Measurements from ENCODE around the gene SLC6A6.
A peak's percentile ranks its signal among the peaks of the same experiment; 100 is the strongest.

Gene SLC6A6

DNA sequence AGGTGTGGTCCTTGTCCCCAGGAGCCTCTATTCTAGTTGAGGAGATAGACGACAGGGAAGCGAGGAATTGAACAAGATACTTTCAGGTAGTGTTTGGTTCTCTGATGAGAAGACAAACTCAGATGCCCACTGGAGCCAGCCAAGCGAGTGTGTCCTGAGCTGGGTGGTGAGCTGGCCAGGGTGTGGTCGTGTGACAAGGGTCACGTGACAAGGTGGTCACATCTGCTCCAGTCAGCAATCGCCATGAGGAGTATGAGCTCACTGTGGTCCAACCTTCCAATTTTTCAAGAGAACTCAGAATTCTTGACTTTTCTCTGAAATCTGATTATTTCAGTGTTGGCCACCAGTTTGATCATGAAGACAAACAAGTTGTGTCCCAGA is 39.5 kb downstream of the SLC6A6 start:
- Histone ChIP-seq H3K4me3 (ENCODE audit: low read depth in 1 of 2, low read length in 2 of 2) (no peak overlapping the region), H3K4me1 (ENCODE audit: insufficient read depth, low read length) (no peaks in the 10 kb centered on the region), H3K27me3 (ENCODE audit: control insufficient read depth in 1 of 2, insufficient read depth in 2 of 2, low read length in 2 of 2) (no peaks in the 10 kb centered on the region), H3K27ac (ENCODE audit: low read depth, low read length) (no peak overlapping the region), H3K9me3 (ENCODE audit: low read length) (no peaks in the 10 kb centered on the region), H3K36me3 (ENCODE audit: insufficient read depth, low read length) (peaks cover 7% of the 10 kb centered on the region), H3K9ac (ENCODE audit: low read length) (no peak overlapping the region)

GRCh38 chr3:14444380-14444779 is 42.0 kb downstream of the SLC6A6 start:
- H3K4me1 ChIP-seq (ENCODE audit: insufficient read depth, low read length), result no peaks in the 10 kb centered on the region
- H3K9ac ChIP-seq (ENCODE audit: low read length), result no peak overlapping the region
- no peak overlapping the region for H3K4me3 ChIP-seq (ENCODE audit: low read depth in 1 of 2, low read length in 2 of 2)
- H3K9me3 ChIP-seq (ENCODE audit: low read length), result no peaks in the 10 kb centered on the region
- no peaks in the 10 kb centered on the region for H3K27me3 ChIP-seq (ENCODE audit: control insufficient read depth in 1 of 2, insufficient read depth in 2 of 2, low read length in 2 of 2)
- H3K27ac ChIP-seq (ENCODE audit: low read depth, low read length), result no peak overlapping the region
- H3K36me3 ChIP-seq (ENCODE audit: insufficient read depth, low read length), result peaks cover 17% of the 10 kb centered on the region

DNA sequence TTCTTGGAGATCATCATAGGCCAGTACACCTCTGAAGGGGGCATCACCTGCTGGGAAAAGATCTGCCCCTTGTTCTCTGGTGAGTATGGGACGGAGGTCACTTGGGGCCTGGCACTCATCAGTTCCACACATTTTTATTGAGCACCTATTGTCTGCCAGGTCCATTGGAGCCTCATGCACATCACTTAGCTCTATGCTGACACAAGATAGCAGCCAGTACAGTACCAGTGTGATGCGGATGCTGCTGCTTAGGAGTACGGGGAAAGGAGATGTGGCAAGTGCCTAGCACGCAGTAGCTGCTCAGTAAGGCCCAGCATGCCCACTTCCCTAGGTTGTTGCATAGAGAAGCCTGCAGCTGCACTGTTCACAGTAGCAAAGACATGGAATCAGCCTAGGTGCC is 43.4 kb downstream of the SLC6A6 start:
- H3K4me1 ChIP-seq (ENCODE audit: insufficient read depth, low read length), result no peaks in the 10 kb centered on the region
- no peak overlapping the region for H3K27ac ChIP-seq (ENCODE audit: low read depth, low read length)
- no peak overlapping the region for H3K4me3 ChIP-seq (ENCODE audit: low read depth in 1 of 2, low read length in 2 of 2)
- no peaks in the 10 kb centered on the region for H3K9me3 ChIP-seq (ENCODE audit: low read length)
- peaks cover 17% of the 10 kb centered on the region for H3K36me3 ChIP-seq (ENCODE audit: insufficient read depth, low read length)
- H3K9ac ChIP-seq (ENCODE audit: low read length), result no peak overlapping the region
- H3K27me3 ChIP-seq (ENCODE audit: control insufficient read depth in 1 of 2, insufficient read depth in 2 of 2, low read length in 2 of 2), result no peaks in the 10 kb centered on the region

- Histone ChIP-seq H3K4me1 (ENCODE audit: insufficient read depth, low read length) (peaks cover 6% of the 10 kb centered on the region), H3K9me3 (ENCODE audit: low read length) (no peaks in the 10 kb centered on the region), H3K4me3 (ENCODE audit: low read depth in 1 of 2, low read length in 2 of 2) (no peak overlapping the region), H3K36me3 (ENCODE audit: insufficient read depth, low read length) (peaks cover 17% of the 10 kb centered on the region), H3K27me3 (ENCODE audit: control insufficient read depth in 1 of 2, insufficient read depth in 2 of 2, low read length in 2 of 2) (no peaks in the 10 kb centered on the region), H3K27ac (ENCODE audit: low read depth, low read length) (no peak overlapping the region), H3K9ac (ENCODE audit: low read length) (no peak overlapping the region)
Measured at GRCh38 chr3:14446988-14447570, 44.7 kb downstream of the SLC6A6 start.

- Histone ChIP-seq H3K27me3 (ENCODE audit: control insufficient read depth in 1 of 2, insufficient read depth in 2 of 2, low read length in 2 of 2) (no peaks in the 10 kb centered on the region), H3K36me3 (ENCODE audit: insufficient read depth, low read length) (peaks cover 17% of the 10 kb centered on the region), H3K4me3 (ENCODE audit: low read depth in 1 of 2, low read length in 2 of 2) (no peak overlapping the region), H3K9me3 (ENCODE audit: low read length) (no peaks in the 10 kb centered on the region), H3K27ac (ENCODE audit: low read depth, low read length) (no peak overlapping the region), H3K4me1 (ENCODE audit: insufficient read depth, low read length) (peaks cover 14% of the 10 kb centered on the region), H3K9ac (ENCODE audit: low read length) (no peak overlapping the region)
Measured at GRCh38 chr3:14448063-14448462, 45.7 kb downstream of the SLC6A6 start.

DNA sequence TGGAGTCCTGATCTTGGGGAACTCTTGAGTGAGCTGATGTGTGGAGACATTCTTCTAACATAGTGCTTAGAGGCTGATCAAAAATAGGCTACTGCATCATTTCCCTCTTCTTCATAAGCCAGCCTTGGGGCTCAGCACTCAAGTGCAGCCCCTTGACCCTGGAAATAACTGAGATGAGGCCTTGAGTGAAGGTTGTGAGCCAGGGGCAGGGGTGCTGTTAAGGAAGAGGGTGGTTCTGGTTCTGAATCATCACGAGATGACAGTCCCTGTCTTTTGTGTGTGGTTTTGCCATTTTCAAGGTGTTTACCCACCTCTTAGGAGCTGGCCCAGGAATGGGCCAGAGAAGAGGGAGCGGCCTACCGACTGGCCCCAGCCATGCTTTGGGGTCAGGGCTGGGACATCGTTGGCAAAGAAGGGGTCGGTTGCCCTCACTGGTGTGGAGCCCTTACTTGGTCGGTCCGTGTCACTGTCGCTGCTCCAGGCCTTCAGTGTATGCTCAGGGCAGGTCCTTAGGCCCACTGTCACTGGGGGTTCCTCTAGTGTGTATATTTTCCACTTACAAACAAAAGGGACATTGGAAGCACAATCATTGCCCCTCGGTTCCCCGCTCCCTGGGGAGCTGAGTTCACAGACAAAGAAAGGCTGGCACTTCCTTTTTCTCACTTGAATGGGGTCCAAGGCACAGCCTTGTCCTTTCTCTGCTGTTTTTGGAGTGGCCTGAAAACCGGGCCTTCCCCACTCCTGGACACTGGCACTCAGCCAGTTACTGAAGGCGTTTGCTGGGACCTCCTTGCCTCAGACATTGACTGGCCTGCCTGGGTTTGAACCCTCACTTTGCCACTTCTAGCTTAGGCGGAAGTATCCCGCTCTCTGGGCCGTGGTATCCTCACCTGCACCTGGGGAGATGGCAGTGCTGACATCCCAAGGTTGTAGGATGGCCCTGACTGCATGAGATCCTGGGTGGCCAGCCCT is 46.6 kb downstream of the SLC6A6 start:
- H3K4me1 ChIP-seq (ENCODE audit: insufficient read depth, low read length), result peaks cover 24% of the 10 kb centered on the region
- no peak overlapping the region for H3K9ac ChIP-seq (ENCODE audit: low read length)
- H3K36me3 ChIP-seq (ENCODE audit: insufficient read depth, low read length), result peaks cover 17% of the 10 kb centered on the region
- no peak overlapping the region for H3K27ac ChIP-seq (ENCODE audit: low read depth, low read length)
- no peaks in the 10 kb centered on the region for H3K9me3 ChIP-seq (ENCODE audit: low read length)
- H3K27me3 ChIP-seq (ENCODE audit: control insufficient read depth in 1 of 2, insufficient read depth in 2 of 2, low read length in 2 of 2), result no peaks in the 10 kb centered on the region
- H3K4me3 ChIP-seq (ENCODE audit: low read depth in 1 of 2, low read length in 2 of 2), result no peak overlapping the region

GRCh38 chr3:14450506-14450905 is 48.1 kb downstream of the SLC6A6 start:
- peaks cover 17% of the 10 kb centered on the region for H3K36me3 ChIP-seq (ENCODE audit: insufficient read depth, low read length)
- no peak overlapping the region for H3K4me3 ChIP-seq (ENCODE audit: low read depth in 1 of 2, low read length in 2 of 2)
- H3K9ac ChIP-seq (ENCODE audit: low read length), result no peak overlapping the region
- H3K9me3 ChIP-seq (ENCODE audit: low read length), result no peaks in the 10 kb centered on the region
- H3K27me3 ChIP-seq (ENCODE audit: control insufficient read depth in 1 of 2, insufficient read depth in 2 of 2, low read length in 2 of 2), result no peaks in the 10 kb centered on the region
- H3K4me1 ChIP-seq (ENCODE audit: insufficient read depth, low read length), result peaks cover 38% of the 10 kb centered on the region
- H3K27ac ChIP-seq (ENCODE audit: low read depth, low read length), result no peak overlapping the region

- Histone ChIP-seq H3K9me3 (ENCODE audit: low read length) (no peaks in the 10 kb centered on the region), H3K27me3 (ENCODE audit: control insufficient read depth in 1 of 2, insufficient read depth in 2 of 2, low read length in 2 of 2) (no peaks in the 10 kb centered on the region), H3K36me3 (ENCODE audit: insufficient read depth, low read length) (peaks cover 13% of the 10 kb centered on the region), H3K4me1 (ENCODE audit: insufficient read depth, low read length) (peaks cover 40% of the 10 kb centered on the region), H3K4me3 (ENCODE audit: low read depth in 1 of 2, low read length in 2 of 2) (no peak overlapping the region), H3K27ac (ENCODE audit: low read depth, low read length) (no peak overlapping the region), H3K9ac (ENCODE audit: low read length) (no peak overlapping the region)
Measured at GRCh38 chr3:14450922-14451606, 48.7 kb downstream of the SLC6A6 start.

DNA sequence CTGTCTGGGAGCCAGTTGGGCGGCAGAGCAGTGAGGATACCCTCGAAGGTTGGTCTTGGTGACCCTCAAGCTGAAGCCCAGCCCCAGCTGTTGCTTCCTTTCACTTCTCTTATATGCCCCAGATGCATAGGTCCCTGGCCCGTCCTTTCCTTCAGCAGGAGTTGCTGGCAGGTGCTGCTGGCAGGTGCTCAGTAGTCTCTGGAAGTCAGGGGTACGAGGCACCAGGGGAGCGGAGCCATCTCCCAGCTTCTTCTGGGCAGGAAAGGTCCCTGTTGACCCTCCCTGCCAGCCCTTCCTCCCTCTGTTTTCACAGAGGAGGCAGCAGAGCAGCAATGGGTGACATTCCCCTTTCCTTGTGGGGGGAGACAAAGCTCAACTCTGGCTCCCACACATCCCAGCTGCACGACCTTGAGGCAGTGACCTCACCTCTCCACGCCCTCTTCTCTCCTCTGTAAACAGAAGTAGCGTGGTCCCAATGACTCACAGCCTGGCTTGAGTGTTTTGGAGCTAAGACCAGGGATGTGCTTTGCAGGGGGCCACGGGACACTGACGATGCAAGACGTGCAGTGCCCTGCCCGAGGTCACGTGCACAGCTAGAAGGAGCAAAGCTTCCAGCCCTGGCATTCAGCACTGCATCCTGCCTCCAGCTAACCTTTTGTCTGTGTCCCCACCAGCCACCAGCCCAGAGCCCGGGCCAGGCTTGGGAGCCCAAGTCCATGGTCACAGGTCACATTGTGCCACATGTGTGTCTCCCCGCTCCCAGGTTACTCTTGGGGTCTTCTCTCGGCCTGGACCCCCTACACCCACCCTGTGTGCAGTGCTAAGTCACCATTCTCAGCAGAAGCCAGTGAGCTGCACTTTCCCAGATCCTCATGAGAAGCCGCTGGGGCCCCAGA is 49.7 kb downstream of the SLC6A6 start:
- peaks cover 8% of the 10 kb centered on the region for H3K36me3 ChIP-seq (ENCODE audit: insufficient read depth, low read length)
- H3K9ac ChIP-seq (ENCODE audit: low read length), result no peak overlapping the region
- H3K27me3 ChIP-seq (ENCODE audit: control insufficient read depth in 1 of 2, insufficient read depth in 2 of 2, low read length in 2 of 2), result no peaks in the 10 kb centered on the region
- H3K27ac ChIP-seq (ENCODE audit: low read depth, low read length), result peak overlapping the region; percentile 77
- H3K4me3 ChIP-seq (ENCODE audit: low read depth in 1 of 2, low read length in 2 of 2), result no peak overlapping the region
- peaks cover 40% of the 10 kb centered on the region for H3K4me1 ChIP-seq (ENCODE audit: insufficient read depth, low read length)
- no peaks in the 10 kb centered on the region for H3K9me3 ChIP-seq (ENCODE audit: low read length)

DNA sequence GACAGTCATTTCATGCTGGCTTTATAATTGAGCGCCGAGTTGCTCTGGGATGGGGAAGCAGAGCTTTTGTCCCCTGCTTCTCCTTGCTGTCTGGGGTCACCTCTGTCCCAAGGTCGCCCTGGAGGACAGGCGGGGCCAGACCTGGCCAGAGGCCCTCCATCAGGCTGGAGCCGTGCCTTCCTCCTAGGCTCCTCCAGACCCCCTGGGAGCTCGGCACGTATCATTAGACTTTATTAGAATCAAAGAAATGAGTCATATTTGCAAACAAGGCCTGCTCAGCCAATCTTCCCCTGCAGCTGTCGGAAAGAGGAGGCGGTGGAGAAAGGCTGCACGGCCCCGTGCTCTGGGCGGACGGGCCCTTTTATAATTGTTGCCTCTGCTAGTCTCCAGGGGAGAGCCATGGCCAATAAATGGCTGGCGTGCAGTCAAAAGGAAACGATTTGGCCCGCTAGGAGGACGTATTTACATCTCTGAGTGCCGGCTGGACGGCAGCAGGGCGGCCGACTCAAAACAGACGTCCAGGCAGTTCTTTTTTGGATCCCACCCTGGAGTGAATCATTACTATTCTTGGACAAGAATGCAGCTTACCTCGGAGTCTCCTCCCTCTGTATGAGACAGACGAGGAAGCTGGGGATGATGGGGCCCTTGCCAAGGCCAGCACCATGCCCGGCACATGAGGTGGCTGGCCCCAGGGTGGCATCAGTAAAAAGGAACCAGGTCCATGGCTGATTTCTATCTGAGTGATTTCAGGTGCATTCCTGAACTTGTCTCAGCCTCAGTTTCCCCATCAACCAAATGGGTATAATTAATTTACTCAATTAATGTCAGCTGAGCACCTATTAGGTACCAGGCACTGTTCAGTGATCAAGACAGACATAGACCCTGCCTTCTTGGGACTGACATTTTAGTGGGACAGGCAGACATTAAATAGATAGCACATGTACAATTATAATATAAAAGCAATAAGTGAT is 50.6 kb downstream of the SLC6A6 start:
- Histone ChIP-seq H3K9me3 (ENCODE audit: low read length) (no peaks in the 10 kb centered on the region), H3K36me3 (ENCODE audit: insufficient read depth, low read length) (no peaks in the 10 kb centered on the region), H3K4me3 (ENCODE audit: low read depth in 1 of 2, low read length in 2 of 2) (no peak overlapping the region), H3K27me3 (ENCODE audit: control insufficient read depth in 1 of 2, insufficient read depth in 2 of 2, low read length in 2 of 2) (no peaks in the 10 kb centered on the region), H3K27ac (ENCODE audit: low read depth, low read length) (peak overlapping the region; percentile 77), H3K4me1 (ENCODE audit: insufficient read depth, low read length) (peaks cover 40% of the 10 kb centered on the region), H3K9ac (ENCODE audit: low read length) (no peak overlapping the region)

Data from muscle layer of colon (tissue), 2 donors.